ENCODE results near the gene RCCD1. TPM values are rescaled to one million over a fixed set of nuclear protein-coding genes. Genes with fewer than 3 reads are reported as not detected.

The RCCD1 gene
- total RNA-seq, 3 donors from 2014 or later = 5.3 to 9.8 (median 7.9) TPM

GRCh38 chr15:90938261-90938660 lies 16.4 kb upstream of the RCCD1 start:
- no peaks in the 10 kb centered on the region for H3K9me3 ChIP-seq
- H3K27me3 ChIP-seq = no peaks in the 10 kb centered on the region
- DNase-seq (ENCODE audit: low spot score in 2 of 2) = no peak
- no peak overlapping the region for H3K27ac ChIP-seq
- peaks cover 17% of the 10 kb centered on the region for H3K36me3 ChIP-seq
- H3K4me1 ChIP-seq = peaks cover 0 to 4% of the 10 kb centered on the region in 2 donors
- no peak for TF ChIP-seq POLR2AphosphoS5 (IDR thresholded peaks at IDR 0.05)
- no peak for TF ChIP-seq POLR2A (IDR thresholded peaks at IDR 0.05)
- no peak for TF ChIP-seq CTCF (IDR thresholded peaks at IDR 0.05)
- H3K4me3 ChIP-seq = no peak overlapping the region
- intact Hi-C loops (cut with DNase I; ENCODE audit: low total_unique reads) = no loop called here

- TF ChIP-seq CTCF (IDR thresholded peaks at IDR 0.05) = no peak
- TF ChIP-seq POLR2A (IDR thresholded peaks at IDR 0.05) = no peak
- no peak for TF ChIP-seq POLR2AphosphoS5 (IDR thresholded peaks at IDR 0.05)
- Histone ChIP-seq H3K27ac (no peak overlapping the region), H3K36me3 (peaks cover 17% of the 10 kb centered on the region), H3K4me3 (no peak overlapping the region), H3K4me1 (peaks cover 0 to 4% of the 10 kb centered on the region in 2 donors), H3K27me3 (no peaks in the 10 kb centered on the region), H3K9me3 (no peaks in the 10 kb centered on the region)
- intact Hi-C loops (cut with DNase I; ENCODE audit: low total_unique reads) = no loop called here
- no peak for DNase-seq (ENCODE audit: low spot score in 2 of 2)
These were observed 14.9 kb upstream of the RCCD1 start for GRCh38 chr15:90939756-90940155.

GRCh38 chr15:90941038-90941437 lies 13.6 kb upstream of the RCCD1 start:
- H3K4me1 ChIP-seq = peaks cover 0 to 3% of the 10 kb centered on the region in 2 donors
- H3K4me3 ChIP-seq = no peak overlapping the region
- no peak for DNase-seq (ENCODE audit: low spot score in 2 of 2)
- TF ChIP-seq POLR2AphosphoS5 (IDR thresholded peaks at IDR 0.05) = no peak
- H3K27ac ChIP-seq = no peak overlapping the region
- H3K27me3 ChIP-seq = no peaks in the 10 kb centered on the region
- H3K9me3 ChIP-seq = no peaks in the 10 kb centered on the region
- intact Hi-C loops (cut with DNase I; ENCODE audit: low total_unique reads) = no loop called here
- peaks cover 17% of the 10 kb centered on the region for H3K36me3 ChIP-seq

GRCh38 chr15:90942354-90943120 lies 12.1 kb upstream of the RCCD1 start:
- H3K4me3 ChIP-seq = no peak overlapping the region
- no peak for DNase-seq (ENCODE audit: low spot score in 2 of 2)
- no peaks in the 10 kb centered on the region for H3K9me3 ChIP-seq
- intact Hi-C loops (cut with DNase I; ENCODE audit: low total_unique reads) = no loop called here
- no peaks in the 10 kb centered on the region for H3K27me3 ChIP-seq
- H3K4me1 ChIP-seq = no peaks in the 10 kb centered on the region
- TF ChIP-seq CTCF (IDR thresholded peaks at IDR 0.05) (no peak), POLR2A (IDR thresholded peaks at IDR 0.05) (no peak), POLR2AphosphoS5 (IDR thresholded peaks at IDR 0.05) (no peak)
- H3K36me3 ChIP-seq = peaks cover 22% of the 10 kb centered on the region
- no peak overlapping the region for H3K27ac ChIP-seq

GRCh38 chr15:90945091-90945490 lies 9.6 kb upstream of the RCCD1 start:
- TF ChIP-seq CTCF (IDR thresholded peaks at IDR 0.05) = no peak
- no peak for TF ChIP-seq POLR2AphosphoS5 (IDR thresholded peaks at IDR 0.05)
- no peak for TF ChIP-seq POLR2A (IDR thresholded peaks at IDR 0.05)
- intact Hi-C loops (cut with DNase I; ENCODE audit: low total_unique reads) = no loop called here
- Histone ChIP-seq H3K27me3 (no peaks in the 10 kb centered on the region), H3K27ac (no peak overlapping the region), H3K4me3 (no peak overlapping the region), H3K9me3 (no peaks in the 10 kb centered on the region), H3K36me3 (peaks cover 19% of the 10 kb centered on the region), H3K4me1 (no peaks in the 10 kb centered on the region)
- no peak for DNase-seq (ENCODE audit: low spot score in 2 of 2)

All from breast epithelium (tissue), 4 donors.